Omental fat pad (tissue), 4 donors: ENCODE data around the gene SCAMP3. TPM values are rescaled to one million over a fixed set of nuclear protein-coding genes. Genes with fewer than 3 reads are reported as not detected.
"Not testable (repeated sequence)": the region's sequence is repeated elsewhere in the genome, so short reads cannot be mapped to it uniquely, and the experiment has no call there.

Experiments used
- ATAC-seq: fragments of 150-250 bp; one replicate; pipeline ENCODE4 v1.9.1; 2016; ENCODE audit warnings: mild to moderate bottlenecking, moderate library complexity; ENCODE audit not compliant: low FRiP score
- DNase-seq: peaks from one replicate; pipeline ENCODE4 v3.0.0-alpha.2; 2019; ENCODE audit warnings: low spot score
- CTCF ChIP-seq, 3 donors: fragments of 450-650 bp; IDR thresholded peaks; one replicate each; pipeline ENCODE4 v1.5.1; 2016 to 2017; ENCODE audit warnings: antibody characterized with exemption in 3 of 3, mild to moderate bottlenecking in 3 of 3, moderate library complexity in 2 of 3
- total RNA-seq, 4 donors: library from RNA; depleted of rRNA; stranded (reverse); fragments of >200 nt; gene quantifications; one replicate each; pipeline ENCODE4 v1.1.0, GENCODE V29; 2016

The SCAMP3 gene
- total RNA-seq, 4 donors from 2014 or later, result 48.2 to 72.9 (median 63.1) TPM

- no peak for TF ChIP-seq CTCF (IDR thresholded peaks at IDR 0.05)
- peak; percentile 75 for DNase-seq
- no peak for ATAC-seq
These were observed 21.0 kb downstream of the SCAMP3 start for GRCh38 chr1:155241069-155241679.

- TF ChIP-seq CTCF (IDR thresholded peaks at IDR 0.05), result no peak
- no peak for ATAC-seq
- no peak for DNase-seq
These were observed 25.7 kb downstream of the SCAMP3 start for GRCh38 chr1:155236451-155236850.

- ATAC-seq, DNase-seq: not testable (repeated sequence)
These were observed 26.8 kb downstream of the SCAMP3 start for GRCh38 chr1:155235375-155235774.

- not testable (repeated sequence) for DNase-seq, ATAC-seq
These were observed 28.7 kb downstream of the SCAMP3 start for GRCh38 chr1:155233502-155233901.

GRCh38 chr1:155232001-155232978 lies 29.9 kb downstream of the SCAMP3 start:
- not testable (repeated sequence) for DNase-seq

GRCh38 chr1:155231302-155231701 lies 30.9 kb downstream of the SCAMP3 start:
- ATAC-seq, DNase-seq: not testable (repeated sequence)

More at GRCh38 chr1:155232001-155232978, 29.9 kb downstream of the SCAMP3 start:
- not testable (repeated sequence) for ATAC-seq

GRCh38 chr1:155228096-155228427 lies 34.1 kb downstream of the SCAMP3 start:
- no peak for ATAC-seq
- no peak for TF ChIP-seq CTCF (IDR thresholded peaks at IDR 0.05)
- DNase-seq, result no peak

- DNase-seq (peak; percentile 96), ATAC-seq (peak; percentile 97)
- TF ChIP-seq CTCF (IDR thresholded peaks at IDR 0.05), result no peak
These were observed 34.7 kb downstream of the SCAMP3 start for GRCh38 chr1:155227261-155228095.
